Osteoblast (primary cell): Measurements from ENCODE around the gene NTRK2. TPM values are rescaled to one million over a fixed set of nuclear protein-coding genes. Genes with fewer than 3 reads are reported as not detected.
A peak's percentile ranks its signal among the peaks of the same experiment; 100 is the strongest.

Experiments
- DNase-seq: peaks from one replicate; pipeline ENCODE4 v3.0.0; 2011; ENCODE audit warnings: low spot score, mixed read lengths; ENCODE audit not compliant: insufficient read length; ENCODE audit errors: missing footprints
- H2AFZ ChIP-seq: 2 replicates; pipeline ENCODE4 v1.6.0; 2011; ENCODE audit warnings: mild to moderate bottlenecking, low read length
- H3K27ac ChIP-seq: 2 replicates; pipeline ENCODE4 v1.5.1; 2011; ENCODE audit warnings: mild to moderate bottlenecking, low read depth, low read length, moderate library complexity
- H3K27me3 ChIP-seq: 2 replicates; pipeline ENCODE4 v1.6.0; 2012; ENCODE audit warnings: mild to moderate bottlenecking, control low read depth, inconsistent platforms, low read length, moderate library complexity; ENCODE audit not compliant: insufficient read depth
- H3K36me3 ChIP-seq: 2 replicates; pipeline ENCODE4 v1.5.1; 2011; ENCODE audit warnings: mild to moderate bottlenecking, low read length, control low read depth, moderate library complexity; ENCODE audit not compliant: insufficient read depth
- H3K4me1 ChIP-seq: 2 replicates; pipeline ENCODE4 v1.5.1; 2011; ENCODE audit warnings: mild to moderate bottlenecking, low read length, control low read depth, moderate library complexity; ENCODE audit not compliant: insufficient read depth
- H3K4me2 ChIP-seq: 2 replicates; pipeline ENCODE4 v1.6.0; 2011; ENCODE audit warnings: mild to moderate bottlenecking, low read length; ENCODE audit not compliant: insufficient read depth
- H3K4me3 ChIP-seq: fragments of 200-600 bp; sonication (generic); 3 replicates; pipeline ENCODE4 v1.5.1; 2012; ENCODE audit warnings: mild to moderate bottlenecking, low read length, inconsistent platforms; ENCODE audit not compliant: insufficient read depth
- H3K79me2 ChIP-seq: 2 replicates; pipeline ENCODE4 v1.6.0; 2012; ENCODE audit warnings: mild to moderate bottlenecking, low read length, control low read depth, inconsistent platforms; ENCODE audit not compliant: insufficient read depth
- H3K9me3 ChIP-seq: 2 replicates; pipeline ENCODE4 v1.5.1; 2011; ENCODE audit warnings: low read depth, low read length, control low read depth
- H4K20me1 ChIP-seq: 2 replicates; pipeline ENCODE4 v1.6.0; 2012; ENCODE audit warnings: mild to moderate bottlenecking, low read length, control low read depth; ENCODE audit not compliant: insufficient read depth
- CTCF ChIP-seq: IDR thresholded peaks from 2 replicates; pipeline ENCODE4 v1.5.1; 2011; ENCODE audit warnings: mild to moderate bottlenecking, low read depth, low read length, moderate library complexity; ENCODE audit errors: extremely low read depth
- total RNA-seq: library from RNA; depleted of rRNA; stranded (reverse); fragments of >200 nt; gene quantifications from 2 replicates; pipeline ENCODE4 v1.2.3, GENCODE V29; 2012

The NTRK2 gene
- total RNA-seq, 1 donor: 3.3 TPM

GRCh38 chr9:84778570-84778969 lies 109.0 kb downstream of the NTRK2 start:
- TF ChIP-seq CTCF: no peak
- H3K27me3 ChIP-seq: no peaks in the 10 kb centered on the region
- H2AFZ ChIP-seq: no peak overlapping the region
- H3K4me1 ChIP-seq: no peaks in the 10 kb centered on the region
- H3K9me3 ChIP-seq: no peaks in the 10 kb centered on the region
- no peaks in the 10 kb centered on the region for H3K79me2 ChIP-seq
- no peak overlapping the region for H3K4me2 ChIP-seq
- H4K20me1 ChIP-seq: no peaks in the 10 kb centered on the region
- no peak overlapping the region for H3K27ac ChIP-seq
- H3K4me3 ChIP-seq: no peak overlapping the region
- no peaks in the 10 kb centered on the region for H3K36me3 ChIP-seq
- DNase-seq: no peak

GRCh38 chr9:84779883-84780282 lies 110.4 kb downstream of the NTRK2 start:
- no peaks in the 10 kb centered on the region for H3K9me3 ChIP-seq
- H3K4me1 ChIP-seq: no peaks in the 10 kb centered on the region
- H3K27ac ChIP-seq: no peak overlapping the region
- no peak overlapping the region for H2AFZ ChIP-seq
- no peaks in the 10 kb centered on the region for H3K79me2 ChIP-seq
- no peak for DNase-seq
- H3K27me3 ChIP-seq: no peaks in the 10 kb centered on the region
- no peaks in the 10 kb centered on the region for H3K36me3 ChIP-seq
- TF ChIP-seq CTCF: no peak
- no peak overlapping the region for H3K4me2 ChIP-seq
- H3K4me3 ChIP-seq: no peak overlapping the region
- no peaks in the 10 kb centered on the region for H4K20me1 ChIP-seq

GRCh38 chr9:84780385-84780784 lies 110.9 kb downstream of the NTRK2 start:
- no peak for DNase-seq
- no peak for TF ChIP-seq CTCF

GRCh38 chr9:84781458-84781857 lies 111.9 kb downstream of the NTRK2 start:
- Histone ChIP-seq H3K4me1 (no peaks in the 10 kb centered on the region), H2AFZ (no peak overlapping the region), H3K9me3 (no peaks in the 10 kb centered on the region), H3K27me3 (no peaks in the 10 kb centered on the region), H3K4me3 (no peak overlapping the region), H3K27ac (no peak overlapping the region), H4K20me1 (no peaks in the 10 kb centered on the region), H3K79me2 (no peaks in the 10 kb centered on the region), H3K36me3 (no peaks in the 10 kb centered on the region), H3K4me2 (no peak overlapping the region)
- peak; percentile 21 for TF ChIP-seq CTCF
- no peak for DNase-seq

More at GRCh38 chr9:84780385-84780784, 110.9 kb downstream of the NTRK2 start:
- H3K36me3 ChIP-seq: no peaks in the 10 kb centered on the region
- no peaks in the 10 kb centered on the region for H3K4me1 ChIP-seq
- H3K27me3 ChIP-seq: no peaks in the 10 kb centered on the region
- no peak overlapping the region for H3K4me3 ChIP-seq
- no peak overlapping the region for H3K4me2 ChIP-seq
- no peak overlapping the region for H3K27ac ChIP-seq
- H4K20me1 ChIP-seq: no peaks in the 10 kb centered on the region
- no peaks in the 10 kb centered on the region for H3K9me3 ChIP-seq
- H2AFZ ChIP-seq: no peak overlapping the region
- H3K79me2 ChIP-seq: no peaks in the 10 kb centered on the region
